Measurements from ENCODE around the gene MIOX. TPM values are rescaled to one million over a fixed set of nuclear protein-coding genes. Genes with fewer than 3 reads are reported as not detected.

The MIOX gene
- polyA plus RNA-seq, 6 donors from 2014 or later, result not detected

DNA sequence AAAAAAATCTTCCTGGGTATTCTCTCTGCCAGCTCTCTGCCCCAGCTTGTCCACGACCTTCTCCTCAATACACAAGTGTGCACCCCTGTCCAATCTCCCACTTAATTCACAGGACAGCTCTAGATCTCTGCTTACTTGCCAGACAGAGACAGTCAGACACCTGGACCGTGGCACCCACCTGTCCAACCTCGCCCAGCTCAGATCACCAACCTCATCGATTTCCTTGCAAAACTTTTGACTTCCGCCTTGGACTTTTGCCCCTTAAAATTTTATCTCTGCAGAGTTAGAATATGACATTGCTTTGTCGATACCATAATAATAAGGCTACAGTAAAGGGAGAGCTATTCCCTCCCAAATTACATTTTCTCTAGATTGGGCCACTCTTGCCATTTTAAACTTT lies 10.4 kb downstream of the MIOX start:
- ATAC-seq (ENCODE audit: low read depth in 2 of 2), result no peak

DNA sequence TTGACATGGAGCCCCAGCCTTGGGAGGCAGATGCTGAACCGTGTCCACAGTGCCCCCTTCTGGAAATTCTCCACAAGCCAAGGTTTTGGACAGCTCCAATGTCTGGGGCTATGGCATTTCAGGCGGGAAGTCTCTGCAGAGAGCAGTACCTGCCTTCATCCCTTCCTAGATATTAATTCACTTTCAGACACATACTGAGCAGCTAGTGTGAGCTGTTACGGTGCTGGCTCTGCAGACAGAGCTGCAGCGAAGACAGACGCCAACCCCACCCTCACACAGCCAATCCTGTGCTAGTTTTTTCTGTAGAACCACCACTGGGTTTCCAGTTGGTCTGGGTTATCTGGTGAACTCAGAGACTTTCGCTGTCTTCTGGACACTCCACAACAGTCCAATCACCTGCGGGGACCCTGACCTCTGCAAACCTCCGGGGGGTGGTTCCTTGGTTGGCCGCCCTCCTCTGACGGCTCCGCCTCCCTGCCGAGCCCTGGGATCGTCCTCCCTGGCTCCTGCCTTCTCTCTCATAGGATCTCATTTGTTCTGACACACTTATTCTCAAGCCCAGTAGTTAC lies 11.7 kb downstream of the MIOX start:
- H3K27me3 Mint-ChIP-seq, result no peaks in the 10 kb centered on the region
- no peaks in the 10 kb centered on the region for H3K36me3 Mint-ChIP-seq
- peak overlapping the region in 2 of 6 donors; percentile 42 to 73 for H3K27ac Mint-ChIP-seq
- no peaks in the 10 kb centered on the region for H3K9me3 Mint-ChIP-seq
- H3K4me1 Mint-ChIP-seq, result peaks cover 7 to 10% (median 8%) of the 10 kb centered on the region in 3 donors
- no peak overlapping the region for H3K4me3 Mint-ChIP-seq
- DNase-seq, result peak; percentile 61
- ATAC-seq (ENCODE audit: low read depth in 2 of 2), result peak; percentile 92 to 96

More for the DNA sequence above, 10.4 kb downstream of the MIOX start:
- no peaks in the 10 kb centered on the region for H3K9me3 Mint-ChIP-seq
- peak overlapping the region in 1 of 6 donors; percentile 13 for H3K27ac Mint-ChIP-seq
- DNase-seq, result no peak
- no peaks in the 10 kb centered on the region for H3K27me3 Mint-ChIP-seq
- H3K4me3 Mint-ChIP-seq, result no peak overlapping the region
- H3K4me1 Mint-ChIP-seq, result peaks cover 7 to 10% (median 8%) of the 10 kb centered on the region in 3 donors
- no peaks in the 10 kb centered on the region for H3K36me3 Mint-ChIP-seq

DNA sequence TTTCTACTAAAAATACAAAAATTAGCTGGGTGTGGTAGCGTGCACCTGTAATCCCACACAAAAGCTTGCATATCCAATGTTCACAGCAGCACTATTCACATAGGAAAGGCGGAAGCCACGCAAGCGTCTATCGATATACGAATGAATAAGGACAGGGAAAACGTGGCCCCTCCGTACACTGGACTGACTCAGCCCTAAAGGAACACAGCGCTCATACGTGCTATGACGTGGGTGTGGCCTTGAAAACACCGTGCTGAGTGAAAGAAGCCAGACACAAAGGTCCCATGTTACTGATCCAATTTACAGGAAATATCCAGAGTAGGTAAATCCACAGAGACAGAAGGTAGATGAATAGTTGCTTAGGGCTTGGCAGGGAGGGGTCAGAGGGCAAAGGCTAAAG lies 13.8 kb downstream of the MIOX start:
- H3K9me3 Mint-ChIP-seq, result no peaks in the 10 kb centered on the region
- no peaks in the 10 kb centered on the region for H3K27me3 Mint-ChIP-seq
- H3K4me1 Mint-ChIP-seq, result peaks cover 7 to 10% (median 8%) of the 10 kb centered on the region in 3 donors
- no peak for ATAC-seq (ENCODE audit: low read depth in 2 of 2)
- no peak overlapping the region for H3K27ac Mint-ChIP-seq
- H3K4me3 Mint-ChIP-seq, result peak overlapping the region in 1 of 8 donors; percentile 16
- no peak for DNase-seq
- no peaks in the 10 kb centered on the region for H3K36me3 Mint-ChIP-seq

DNA sequence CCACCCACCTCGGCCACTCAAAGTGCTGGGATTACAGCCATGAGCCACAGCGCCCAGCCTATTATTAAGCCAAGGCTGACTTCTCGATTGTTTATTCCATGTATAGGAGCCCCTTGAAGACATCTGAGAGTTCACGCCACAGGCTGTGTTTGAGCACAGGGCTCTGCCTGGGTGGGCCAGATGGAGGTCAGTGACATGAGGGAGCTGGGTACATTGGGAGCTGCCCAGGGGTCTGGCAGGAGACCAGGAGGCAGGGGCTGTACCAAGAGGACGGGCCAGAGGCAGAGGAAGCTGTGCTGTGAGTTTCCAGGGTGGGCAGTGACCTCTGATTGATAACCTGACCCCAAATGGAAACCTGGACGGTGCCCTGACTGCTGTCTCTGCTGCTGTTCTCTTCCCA lies 15.4 kb downstream of the MIOX start:
- H3K4me3 Mint-ChIP-seq, result peak overlapping the region in 2 of 8 donors; percentile 53 to 63
- H3K9me3 Mint-ChIP-seq, result no peaks in the 10 kb centered on the region
- no peak overlapping the region for H3K27ac Mint-ChIP-seq
- H3K27me3 Mint-ChIP-seq, result no peaks in the 10 kb centered on the region
- ATAC-seq (ENCODE audit: low read depth in 2 of 2), result no peak
- H3K4me1 Mint-ChIP-seq, result peaks cover 9 to 13% (median 10%) of the 10 kb centered on the region in 3 donors
- H3K36me3 Mint-ChIP-seq, result no peaks in the 10 kb centered on the region
- no peak for DNase-seq

DNA sequence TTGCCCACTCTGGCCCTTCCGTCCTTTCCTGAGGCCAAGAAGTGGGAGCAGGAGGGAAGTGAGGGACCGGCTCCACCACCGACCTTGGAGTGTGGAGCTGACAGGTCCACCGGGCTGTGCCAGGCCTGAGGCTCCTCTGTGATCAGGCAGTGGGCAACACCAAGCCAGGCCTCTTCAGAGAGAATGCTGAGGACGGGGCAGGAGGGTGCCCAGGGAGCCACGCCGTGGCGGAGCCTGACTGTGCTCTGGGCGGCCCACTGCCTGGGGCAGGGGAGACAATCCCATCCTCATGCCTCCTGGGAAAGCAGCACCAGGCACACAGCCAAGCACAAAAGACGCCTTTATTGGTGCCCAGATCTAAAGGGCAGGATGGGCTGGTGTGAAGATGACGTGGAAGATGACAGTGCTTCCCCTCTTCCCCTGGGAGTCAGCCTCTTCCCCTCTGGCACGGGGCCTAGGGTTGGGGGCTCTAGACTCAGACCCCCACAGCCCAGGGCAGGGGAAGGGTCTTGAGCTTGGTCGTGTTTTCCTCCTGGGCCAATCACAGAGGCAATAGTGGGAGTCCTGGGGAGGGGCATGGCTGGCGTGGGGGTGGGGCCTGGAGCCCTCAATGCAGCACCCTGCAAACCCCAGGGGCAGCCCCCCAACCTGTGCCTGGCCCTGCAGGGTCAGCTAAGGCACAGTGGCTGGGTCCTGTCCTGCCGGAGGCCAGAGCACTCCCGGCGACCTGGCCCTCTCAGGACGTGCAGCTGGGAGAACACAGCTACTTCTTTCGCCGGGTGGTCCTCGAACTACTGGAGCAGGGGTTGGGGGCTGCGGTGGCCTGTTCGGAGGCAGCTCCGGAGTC lies 16.2 kb downstream of the MIOX start:
- Mint-ChIP-seq H3K27ac (no peak overlapping the region), H3K27me3 (no peaks in the 10 kb centered on the region), H3K4me3 (no peak overlapping the region), H3K4me1 (peaks cover 10 to 16% (median 11%) of the 10 kb centered on the region in 3 donors), H3K36me3 (no peaks in the 10 kb centered on the region), H3K9me3 (no peaks in the 10 kb centered on the region)
- DNase-seq (no peak), ATAC-seq (ENCODE audit: low read depth in 2 of 2) (no peak)

DNA sequence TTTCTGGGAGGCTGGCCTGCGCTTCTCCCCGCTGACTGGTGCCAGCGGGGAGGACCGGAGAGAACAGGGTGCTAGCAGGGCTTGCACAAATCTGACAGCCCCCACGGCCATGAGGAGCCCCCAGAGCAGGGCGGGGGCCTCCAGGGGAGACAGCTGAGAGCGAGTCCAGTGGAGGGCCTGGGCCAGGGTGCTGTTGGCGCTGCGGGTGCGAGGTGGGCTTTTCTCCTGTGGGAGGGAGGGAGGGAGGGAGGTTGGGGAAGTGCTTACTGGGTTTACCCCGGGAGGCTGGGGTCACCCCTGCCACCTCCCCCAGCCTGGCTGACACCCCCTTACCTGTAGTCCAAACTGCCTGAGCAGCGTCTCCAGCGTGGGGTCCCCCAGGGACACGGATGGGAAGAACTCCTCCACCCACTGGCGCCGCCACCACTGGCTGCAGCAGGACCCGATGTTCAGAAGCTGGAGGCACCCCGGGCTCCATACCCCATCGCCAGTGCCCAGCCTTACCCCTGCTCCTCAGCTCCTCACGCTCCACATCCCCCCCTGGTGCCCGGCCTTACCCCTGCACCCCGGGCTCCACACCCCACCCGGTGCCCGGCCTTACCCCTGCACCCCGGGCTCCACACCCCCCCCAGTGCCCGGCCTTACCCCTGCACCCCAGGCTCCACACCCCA lies 17.0 kb downstream of the MIOX start:
- DNase-seq (no peak), ATAC-seq (ENCODE audit: low read depth in 2 of 2) (no peak)
- Mint-ChIP-seq H3K27ac (no peak overlapping the region), H3K36me3 (no peaks in the 10 kb centered on the region), H3K4me3 (no peak overlapping the region), H3K27me3 (no peaks in the 10 kb centered on the region), H3K9me3 (no peaks in the 10 kb centered on the region), H3K4me1 (peaks cover 9 to 11% (median 11%) of the 10 kb centered on the region in 3 donors)

DNA sequence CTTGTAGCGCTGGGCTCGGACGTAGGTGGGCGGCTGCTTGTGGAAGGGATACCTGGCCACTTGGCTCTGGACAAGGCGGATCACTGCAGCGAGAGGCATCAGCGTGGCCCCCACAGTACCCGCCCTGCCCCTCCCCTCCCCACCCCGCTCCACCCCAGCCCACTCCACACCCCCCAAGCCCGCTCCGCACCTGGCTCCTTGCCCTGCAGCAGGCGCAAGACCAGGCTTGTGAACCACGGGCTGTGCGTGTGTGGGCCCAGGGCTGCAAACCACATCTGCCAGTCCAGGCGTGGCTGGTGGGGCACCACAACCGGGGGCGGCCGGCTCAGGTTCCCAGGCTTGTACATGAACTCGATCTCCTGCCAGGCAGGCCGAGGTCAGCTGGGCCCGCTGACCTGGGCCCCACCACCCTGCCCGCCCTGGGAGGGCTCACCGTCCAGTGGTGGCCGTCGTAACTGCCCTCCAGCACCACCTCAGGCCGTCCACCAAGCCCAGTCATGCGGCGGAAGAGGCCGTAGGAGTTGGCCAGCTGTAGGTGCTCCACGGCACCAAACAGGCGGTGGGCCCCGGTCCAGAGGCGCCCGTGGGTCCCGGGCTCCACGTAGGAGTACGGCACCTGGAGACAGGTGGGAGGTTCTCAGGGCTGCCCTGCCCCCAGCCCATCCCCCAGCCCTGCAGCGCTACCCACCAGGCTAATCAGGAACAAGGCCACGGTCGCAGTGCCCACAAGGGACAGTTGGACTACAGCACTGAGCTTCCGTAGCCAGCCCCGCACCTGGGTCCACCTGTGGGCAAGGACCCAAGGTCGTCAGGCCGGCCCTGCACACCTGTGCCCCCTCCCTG lies 17.9 kb downstream of the MIOX start:
- Mint-ChIP-seq H3K27ac (no peak overlapping the region), H3K4me3 (no peak overlapping the region)
- no peak for DNase-seq

DNA sequence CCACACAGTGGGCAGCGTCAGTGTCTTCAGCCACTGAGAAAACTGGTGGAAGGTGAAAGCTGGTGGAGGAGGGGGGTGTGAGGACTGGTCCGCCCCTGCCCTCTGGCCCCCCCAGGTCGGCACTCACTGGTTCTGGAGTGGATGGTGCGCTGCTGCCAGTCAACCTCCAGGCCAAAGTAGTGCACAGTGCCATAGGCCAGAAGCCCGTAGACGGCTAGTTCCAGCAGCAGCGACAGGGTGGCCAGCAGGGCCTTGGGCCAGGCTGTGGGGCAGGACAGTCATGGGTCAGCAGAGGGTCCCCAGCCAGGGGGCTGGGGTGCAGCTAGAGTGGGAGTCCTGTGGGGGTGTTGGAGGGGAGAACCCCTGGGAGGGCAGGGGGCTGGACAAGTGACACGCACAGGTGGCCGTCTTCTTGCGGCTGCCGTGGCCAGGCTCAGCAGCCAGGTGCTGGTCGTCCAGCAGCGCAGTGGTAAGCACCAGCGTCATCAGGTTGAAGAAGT lies 18.7 kb downstream of the MIOX start:
- peak overlapping the region in 4 of 8 donors; percentile 12 to 96 (median 22) for H3K4me3 Mint-ChIP-seq
- ATAC-seq (ENCODE audit: low read depth in 2 of 2), result no peak
- H3K4me1 Mint-ChIP-seq, result peaks cover 18 to 20% (median 19%) of the 10 kb centered on the region in 3 donors
- H3K27ac Mint-ChIP-seq, result no peak overlapping the region
- H3K27me3 Mint-ChIP-seq, result no peaks in the 10 kb centered on the region
- H3K9me3 Mint-ChIP-seq, result no peaks in the 10 kb centered on the region
- H3K36me3 Mint-ChIP-seq, result no peaks in the 10 kb centered on the region
- no peak for DNase-seq

More for the DNA sequence above, 17.9 kb downstream of the MIOX start:
- Mint-ChIP-seq H3K4me1 (peaks cover 18% of the 10 kb centered on the region in 3 donors), H3K36me3 (no peaks in the 10 kb centered on the region), H3K9me3 (no peaks in the 10 kb centered on the region), H3K27me3 (no peaks in the 10 kb centered on the region)
- no peak for ATAC-seq (ENCODE audit: low read depth in 2 of 2)

DNA sequence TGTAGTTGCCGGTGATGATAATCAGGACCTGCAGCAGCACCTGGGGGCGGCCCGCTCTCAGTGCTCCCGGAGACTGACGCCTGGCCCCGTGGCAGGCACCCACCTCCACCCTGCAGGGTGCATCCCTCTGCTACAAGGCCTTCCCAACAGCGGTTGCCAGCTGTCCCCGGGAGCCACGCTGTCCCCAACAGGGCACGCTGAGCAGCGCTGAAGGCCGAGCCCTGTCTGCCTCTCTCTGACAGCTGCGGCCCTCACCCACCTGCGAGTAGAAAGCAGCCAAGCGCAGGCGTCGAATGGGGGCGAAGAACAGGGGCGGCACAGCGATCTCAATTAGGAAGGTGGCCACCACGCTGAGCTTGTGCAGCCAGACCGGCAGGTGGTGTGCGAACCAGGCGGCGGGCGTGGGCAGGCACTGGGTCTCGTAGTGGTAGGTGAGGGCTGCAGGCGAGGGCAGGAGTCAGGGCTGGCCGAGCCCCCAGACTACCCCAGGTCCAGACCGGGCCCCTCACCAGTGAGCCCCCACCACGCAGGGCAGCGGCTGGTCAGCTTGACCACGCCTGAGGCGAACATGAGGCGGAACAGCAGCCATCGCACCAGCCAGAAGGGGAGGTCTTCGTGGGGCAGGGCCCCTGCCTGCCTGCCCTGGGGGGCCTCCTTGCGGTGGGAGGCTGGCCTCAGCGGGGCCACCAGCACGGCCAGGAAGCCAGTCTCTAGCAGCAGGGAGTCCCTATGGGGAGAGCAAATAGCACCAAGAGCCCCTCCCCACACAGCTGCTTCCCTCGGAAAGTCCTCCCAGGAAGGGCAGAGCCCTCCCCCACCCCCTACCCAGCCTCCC lies 19.3 kb downstream of the MIOX start:
- no peaks in the 10 kb centered on the region for H3K27me3 Mint-ChIP-seq
- DNase-seq (no peak), ATAC-seq (ENCODE audit: low read depth in 2 of 2) (no peak)
- H3K27ac Mint-ChIP-seq, result peak overlapping the region in 2 of 6 donors; percentile 51 to 57
- H3K9me3 Mint-ChIP-seq, result no peaks in the 10 kb centered on the region
- peak overlapping the region in 7 of 8 donors; percentile 73 to 98 (median 96) for H3K4me3 Mint-ChIP-seq
- peaks cover 18 to 20% (median 19%) of the 10 kb centered on the region in 3 donors for H3K4me1 Mint-ChIP-seq
- no peaks in the 10 kb centered on the region for H3K36me3 Mint-ChIP-seq

DNA sequence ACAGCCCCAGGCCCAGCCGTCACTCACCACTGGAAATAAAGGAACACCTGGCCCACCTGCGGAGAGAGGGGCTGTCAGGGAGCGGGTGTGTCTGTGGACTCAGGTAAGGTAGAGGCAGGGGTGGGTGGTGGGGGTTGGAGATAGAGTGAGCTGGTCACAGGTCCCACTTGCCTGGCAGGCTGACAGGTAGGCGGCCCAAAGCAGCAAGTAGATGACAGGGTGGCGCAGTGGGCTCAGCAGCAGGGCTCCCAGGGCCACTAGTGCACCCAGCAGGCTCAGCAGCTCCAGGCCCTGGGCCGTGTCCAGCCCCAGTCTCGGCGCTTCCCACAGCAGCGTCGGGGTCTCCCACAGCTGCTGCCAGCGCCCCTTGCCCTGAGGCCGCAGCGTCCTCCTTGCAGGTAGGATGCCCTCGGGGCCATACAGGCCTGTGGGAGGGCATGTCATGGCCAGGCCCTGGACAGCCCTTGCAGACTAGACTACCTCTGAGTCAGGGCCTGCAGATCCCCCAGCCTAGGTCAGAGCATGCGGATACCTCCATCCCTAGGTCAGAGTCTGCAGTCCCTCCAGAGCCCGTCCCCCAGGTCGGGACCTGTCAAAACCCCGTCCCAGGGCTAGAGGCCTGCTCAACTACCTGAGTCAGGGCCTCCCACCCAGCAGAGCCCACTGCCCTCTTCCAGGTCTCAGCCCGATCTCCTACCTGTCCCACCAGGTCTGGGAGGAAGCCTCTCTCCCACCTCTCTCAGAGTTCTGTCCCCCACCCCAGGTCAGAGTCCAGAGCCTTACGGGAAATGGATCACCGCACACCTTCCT lies 20.2 kb downstream of the MIOX start:
- ATAC-seq (ENCODE audit: low read depth in 2 of 2), result no peak
- H3K36me3 Mint-ChIP-seq, result no peaks in the 10 kb centered on the region
- H3K27me3 Mint-ChIP-seq, result no peaks in the 10 kb centered on the region
- DNase-seq, result no peak
- H3K4me3 Mint-ChIP-seq, result peak overlapping the region; percentile 95 to 98 (median 96)
- no peaks in the 10 kb centered on the region for H3K9me3 Mint-ChIP-seq
- peak overlapping the region; percentile 92 to 99 (median 96) for H3K27ac Mint-ChIP-seq
- peaks cover 18 to 20% (median 19%) of the 10 kb centered on the region in 3 donors for H3K4me1 Mint-ChIP-seq

DNA sequence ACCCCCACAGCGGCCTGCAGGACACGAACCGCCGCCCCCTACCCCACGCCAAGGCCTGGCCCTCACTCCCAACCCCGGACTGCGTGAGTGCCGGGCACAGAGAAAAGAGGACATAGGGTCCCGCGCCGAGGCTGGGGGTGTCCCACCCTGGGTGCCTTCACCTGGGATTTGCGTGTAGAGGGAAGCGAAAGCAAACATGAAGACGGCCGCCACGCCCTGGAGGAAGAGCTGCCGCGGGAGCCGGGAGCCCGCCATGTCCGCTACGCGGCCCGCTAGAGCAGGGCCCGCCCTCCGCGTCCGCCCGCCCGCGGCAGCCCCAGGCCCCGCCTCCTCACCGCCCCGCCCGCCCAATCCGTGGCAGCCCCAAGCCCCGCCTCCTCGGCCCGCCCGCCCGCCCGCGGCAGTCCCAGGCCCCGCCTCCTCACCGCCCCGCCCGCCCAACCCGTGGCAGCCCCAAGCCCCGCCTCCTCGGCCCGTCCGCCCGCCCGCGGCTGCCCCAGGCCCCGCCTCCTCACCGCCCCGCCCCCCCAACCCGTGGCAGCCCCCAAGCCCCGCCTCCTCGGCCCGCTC lies 20.8 kb downstream of the MIOX start, which contains the start of gene LMF2:
Gene LMF2, minus strand, starts transcription at position 282 of the 570 bp plus-strand sequence. Its CDS starts 27 bp downstream, at position 255.
- DNase-seq (peak; percentile 87), ATAC-seq (ENCODE audit: low read depth in 2 of 2) (peak; percentile 72 to 74)
- H3K36me3 Mint-ChIP-seq, result no peaks in the 10 kb centered on the region
- peaks cover 18 to 24% (median 20%) of the 10 kb centered on the region in 3 donors for H3K4me1 Mint-ChIP-seq
- H3K27ac Mint-ChIP-seq, result peak within 1 kb of the TSS; percentile 95 to 99 (median 99)
- no peaks in the 10 kb centered on the region for H3K27me3 Mint-ChIP-seq
- H3K9me3 Mint-ChIP-seq, result no peaks in the 10 kb centered on the region
- peak within 1 kb of the TSS; percentile 95 to 98 (median 96) for H3K4me3 Mint-ChIP-seq

Measured in naive B cell (primary cell).